HFF-Myc (cell line): ENCODE results near the gene IL1RAPL1.

Experiments
- DNase-seq: peaks from one replicate; pipeline ENCODE4 v3.0.0-alpha.2; 2011; ENCODE audit warnings: low read depth; ENCODE audit errors: extremely low read depth
- H3K4me3 ChIP-seq: replicated peaks from 2 replicates; pipeline ENCODE4 v1.5.1; 2011; ENCODE audit warnings: low read depth, mild to moderate bottlenecking, control low read depth, low read length
- TF ChIP-seq, protein P1 (sequence below): IDR thresholded peaks from 2 replicates; pipeline ENCODE4 v1.5.1; 2012; ENCODE audit warnings: mild to moderate bottlenecking, low read depth, low read length, control low read depth; ENCODE audit errors: missing control alignments

The IL1RAPL1 gene

DNA sequence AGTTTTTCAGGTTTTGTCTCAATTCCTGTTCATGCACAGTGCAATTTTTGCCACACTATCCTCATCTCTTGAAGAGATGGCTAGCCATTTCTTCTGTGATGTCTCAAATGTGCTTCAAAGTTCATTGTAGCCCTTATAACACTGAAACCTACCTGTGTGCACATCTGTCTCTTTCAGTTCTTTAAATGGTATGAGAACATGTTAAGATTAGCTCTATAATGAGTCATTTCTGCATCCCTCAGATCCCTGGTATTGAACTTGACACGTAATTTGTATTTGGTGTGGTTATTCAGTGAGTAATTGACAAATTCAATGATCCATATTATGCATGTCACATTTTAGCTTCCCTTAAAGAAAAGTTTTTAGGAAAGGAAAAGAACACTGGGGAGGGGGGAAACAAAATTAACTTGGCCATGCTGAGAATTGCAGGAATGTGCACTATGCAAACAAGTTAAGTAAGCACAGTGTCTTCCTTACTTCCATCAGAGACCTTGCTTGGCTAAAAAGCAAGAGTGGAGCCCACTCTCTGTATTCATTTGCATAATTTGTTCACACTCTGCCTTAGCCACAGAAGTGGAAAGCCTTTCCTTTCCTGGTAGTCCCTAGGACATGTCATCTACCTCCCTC, 968.3 kb downstream of the IL1RAPL1 start:
- TF ChIP-seq, protein P1, sequence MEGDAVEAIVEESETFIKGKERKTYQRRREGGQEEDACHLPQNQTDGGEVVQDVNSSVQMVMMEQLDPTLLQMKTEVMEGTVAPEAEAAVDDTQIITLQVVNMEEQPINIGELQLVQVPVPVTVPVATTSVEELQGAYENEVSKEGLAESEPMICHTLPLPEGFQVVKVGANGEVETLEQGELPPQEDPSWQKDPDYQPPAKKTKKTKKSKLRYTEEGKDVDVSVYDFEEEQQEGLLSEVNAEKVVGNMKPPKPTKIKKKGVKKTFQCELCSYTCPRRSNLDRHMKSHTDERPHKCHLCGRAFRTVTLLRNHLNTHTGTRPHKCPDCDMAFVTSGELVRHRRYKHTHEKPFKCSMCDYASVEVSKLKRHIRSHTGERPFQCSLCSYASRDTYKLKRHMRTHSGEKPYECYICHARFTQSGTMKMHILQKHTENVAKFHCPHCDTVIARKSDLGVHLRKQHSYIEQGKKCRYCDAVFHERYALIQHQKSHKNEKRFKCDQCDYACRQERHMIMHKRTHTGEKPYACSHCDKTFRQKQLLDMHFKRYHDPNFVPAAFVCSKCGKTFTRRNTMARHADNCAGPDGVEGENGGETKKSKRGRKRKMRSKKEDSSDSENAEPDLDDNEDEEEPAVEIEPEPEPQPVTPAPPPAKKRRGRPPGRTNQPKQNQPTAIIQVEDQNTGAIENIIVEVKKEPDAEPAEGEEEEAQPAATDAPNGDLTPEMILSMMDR: no peak
- no peak for DNase-seq
- no peak overlapping the region for H3K4me3 ChIP-seq

DNA sequence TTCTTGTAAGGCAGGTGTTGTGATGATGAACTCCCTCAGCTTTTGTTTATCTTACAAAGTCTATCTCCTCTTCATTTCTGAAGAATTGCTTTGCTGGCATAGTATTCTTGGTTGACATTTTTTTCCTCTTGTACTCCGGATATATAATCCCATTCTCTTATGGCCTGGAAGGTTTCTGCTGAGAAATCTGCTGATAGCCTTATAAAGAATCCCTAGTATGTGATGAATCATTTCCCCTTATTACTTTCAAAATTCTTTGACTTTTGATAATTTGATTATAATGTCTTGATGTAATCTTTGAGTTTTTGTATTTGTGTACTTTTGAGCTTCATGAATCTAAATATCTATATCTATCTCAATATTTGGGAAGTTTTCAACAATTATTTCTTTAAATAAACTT, 972.8 kb downstream of the IL1RAPL1 start:
- DNase-seq: no peak
- TF ChIP-seq, protein P1: no peak
- H3K4me3 ChIP-seq: no peak overlapping the region

DNA sequence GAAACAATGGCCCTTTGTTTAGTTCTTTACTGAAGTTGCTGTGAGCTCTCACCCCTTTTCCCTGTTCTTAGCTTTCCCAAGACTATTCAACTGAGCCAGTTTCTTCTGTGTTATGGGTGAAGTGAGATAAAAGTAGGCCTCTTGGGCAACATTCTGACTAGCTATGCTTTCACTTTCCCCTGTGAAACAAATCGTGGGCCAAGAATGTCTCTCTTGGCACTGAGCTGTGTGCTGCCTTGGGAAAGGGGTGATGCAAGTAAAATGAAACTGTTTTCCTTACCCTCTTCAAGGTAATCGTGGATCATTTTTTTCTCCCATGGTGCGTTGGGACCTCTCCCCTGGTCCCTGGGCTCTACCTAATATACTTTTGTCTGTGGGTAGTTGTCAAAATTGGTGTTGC, 974.2 kb downstream of the IL1RAPL1 start:
- no peak overlapping the region for H3K4me3 ChIP-seq
- DNase-seq: no peak
- TF ChIP-seq, protein P1: no peak

DNA sequence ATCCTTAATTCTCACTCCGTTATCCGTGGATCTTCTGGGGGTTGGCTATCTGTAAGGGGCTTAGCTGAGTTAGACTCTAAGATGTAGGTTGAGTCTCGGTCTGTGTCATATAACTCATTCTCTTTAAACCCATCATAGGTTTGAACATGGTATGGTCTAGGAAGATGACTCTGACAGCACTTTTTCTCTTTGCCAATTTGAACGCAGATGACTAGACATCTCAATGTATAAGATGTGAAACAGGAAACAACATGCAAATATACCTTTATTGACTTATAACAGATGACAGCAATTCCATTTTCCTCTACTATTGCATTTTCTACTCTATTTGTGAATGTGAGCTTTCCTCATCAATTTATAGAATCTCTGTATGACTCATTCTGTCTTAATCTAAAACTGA, 993.3 kb downstream of the IL1RAPL1 start:
- DNase-seq: no peak
- no peak overlapping the region for H3K4me3 ChIP-seq
- TF ChIP-seq, protein P1: no peak

DNA sequence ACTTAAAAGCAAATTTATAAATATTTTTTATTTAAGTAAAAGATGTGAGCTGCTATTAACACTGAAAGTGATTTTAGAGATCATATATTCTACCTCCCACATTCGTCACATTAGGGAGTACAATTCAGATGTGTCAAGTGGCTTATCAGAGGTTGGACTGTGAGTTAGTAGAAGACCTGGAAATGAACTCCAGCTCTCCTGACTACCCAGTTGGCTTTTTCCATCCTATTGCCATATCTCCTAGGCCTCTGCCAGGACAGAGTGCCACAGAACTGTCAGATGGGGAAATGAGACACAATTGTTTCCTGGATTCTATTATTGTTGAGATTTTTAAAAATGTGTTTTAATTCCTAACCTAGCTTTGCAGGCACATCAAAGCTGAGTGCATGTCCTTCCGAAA, 994.0 kb downstream of the IL1RAPL1 start:
- TF ChIP-seq, protein P1: no peak
- H3K4me3 ChIP-seq: no peak overlapping the region
- no peak for DNase-seq

GRCh38 chrX:29587107-29587506, 999.9 kb downstream of the IL1RAPL1 start:
- DNase-seq: no peak
- TF ChIP-seq, protein P1: no peak
- H3K4me3 ChIP-seq: no peak overlapping the region

DNA sequence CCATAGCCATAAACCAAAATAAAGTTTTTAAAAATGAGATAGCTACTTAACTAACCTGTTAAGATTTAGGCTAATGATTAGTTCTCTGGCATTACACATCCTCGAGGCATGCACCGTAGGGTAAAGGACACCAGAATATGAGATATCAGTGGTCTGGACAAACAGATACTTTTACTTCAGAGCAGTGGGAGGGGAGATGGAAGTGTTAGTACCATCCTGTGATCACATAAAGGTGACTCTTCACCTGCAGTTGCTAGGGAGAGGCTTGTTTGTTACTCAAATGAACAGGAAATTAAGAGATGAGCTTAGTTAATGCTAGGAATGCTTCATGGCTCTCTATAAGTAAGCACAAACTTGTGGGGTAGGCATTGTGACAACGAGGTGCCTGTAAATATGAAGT, 1003.7 kb downstream of the IL1RAPL1 start:
- no peak overlapping the region for H3K4me3 ChIP-seq
- DNase-seq: no peak
- TF ChIP-seq, protein P1: no peak
